Measurements from ENCODE around the gene CDK6.

CDK6 gene

GRCh38 chr7:92731335-92732063 lies 104.9 kb downstream of the CDK6 start:
- peak; percentile 67 to 71 for ATAC-seq

GRCh38 chr7:92730808-92731207 lies 105.6 kb downstream of the CDK6 start:
- no peak for ATAC-seq

GRCh38 chr7:92729751-92730150 lies 106.6 kb downstream of the CDK6 start:
- ATAC-seq, result no peak

GRCh38 chr7:92729172-92729571 lies 107.2 kb downstream of the CDK6 start:
- peak; percentile 71 to 77 for ATAC-seq

GRCh38 chr7:92727755-92728154 lies 108.6 kb downstream of the CDK6 start:
- no peak for ATAC-seq

GRCh38 chr7:92725161-92725925 lies 111.0 kb downstream of the CDK6 start:
- ATAC-seq, result no peak

GRCh38 chr7:92723943-92724342 lies 112.4 kb downstream of the CDK6 start:
- ATAC-seq, result no peak

- no peak for ATAC-seq
These were observed 113.2 kb downstream of the CDK6 start for GRCh38 chr7:92723205-92723604.

GRCh38 chr7:92722541-92722940 lies 113.8 kb downstream of the CDK6 start:
- no peak for ATAC-seq

- ATAC-seq, result no peak
These were observed 115.6 kb downstream of the CDK6 start for GRCh38 chr7:92720604-92721350.

- peak; percentile 86 to 92 for ATAC-seq
These were observed 118.2 kb downstream of the CDK6 start for GRCh38 chr7:92717993-92718716.

GRCh38 chr7:92717623-92717992 lies 118.8 kb downstream of the CDK6 start:
- ATAC-seq, result peak in 1 of 2 donors; percentile 7

- ATAC-seq, result no peak
These were observed 119.4 kb downstream of the CDK6 start for GRCh38 chr7:92716825-92717580.

- no peak for ATAC-seq
These were observed 120.4 kb downstream of the CDK6 start for GRCh38 chr7:92715963-92716362.

GRCh38 chr7:92714767-92715166 lies 121.6 kb downstream of the CDK6 start:
- ATAC-seq, result no peak

- no peak for ATAC-seq
These were observed 122.1 kb downstream of the CDK6 start for GRCh38 chr7:92714280-92714679.

- no peak for ATAC-seq
These were observed 126.5 kb downstream of the CDK6 start for GRCh38 chr7:92709912-92710311.

- ATAC-seq, result no peak
These were observed 127.2 kb downstream of the CDK6 start for GRCh38 chr7:92709150-92709549.

- peak; percentile 88 for ATAC-seq
These were observed 128.0 kb downstream of the CDK6 start for GRCh38 chr7:92708111-92709042.

- no peak for ATAC-seq
These were observed 128.9 kb downstream of the CDK6 start for GRCh38 chr7:92707435-92707834.

- ATAC-seq, result no peak
These were observed 129.8 kb downstream of the CDK6 start for GRCh38 chr7:92706563-92706962.

Measured in activated CD4-positive, CD25-positive, alpha-beta regulatory T cell treated with anti-CD3 and anti-CD28 coated beads, Interleukin-2, amount 50 U/mL, for 24 hours (primary cell).